Aorta (tissue), 5 donors: ENCODE results near the gene PHACTR3. TPM values are rescaled to one million over a fixed set of nuclear protein-coding genes. Genes with fewer than 3 reads are reported as not detected.

ENCODE experiments used
- ATAC-seq: fragments of 200-7000 bp; cut with Tn5 transposase; one replicate; pipeline ENCODE4 v1.9.1; 2022; ENCODE audit warnings: moderate library complexity; ENCODE audit not compliant: low FRiP score
- DNase-seq, 2 donors: peaks; one replicate each; pipeline ENCODE4 v3.0.0-alpha.2; 2020
- H3K27ac ChIP-seq, 2 donors: one replicate each; pipeline ENCODE4 v1.5.1; 2013; ENCODE audit warnings: low read length in 2 of 2, mild to moderate bottlenecking in 2 of 2, moderate library complexity in 2 of 2, control low read depth in 1 of 2, inconsistent platforms in 1 of 2, low read depth in 1 of 2
- H3K27me3 ChIP-seq, 2 donors: one replicate each; pipeline ENCODE4 v1.6.1; 2013; ENCODE audit warnings: control low read depth in 1 of 2, low read length in 1 of 2, mild to moderate bottlenecking in 1 of 2, moderate library complexity in 1 of 2; ENCODE audit not compliant: insufficient read depth in 2 of 2, control insufficient read depth in 1 of 2
- H3K36me3 ChIP-seq, 2 donors: one replicate each; pipeline ENCODE4 v1.6.1; 2013; ENCODE audit warnings: control low read depth in 1 of 2, low read length in 1 of 2, mild to moderate bottlenecking in 1 of 2; ENCODE audit not compliant: insufficient read depth in 2 of 2, control insufficient read depth in 1 of 2
- H3K4me1 ChIP-seq, 2 donors: one replicate each; pipeline ENCODE4 v1.6.1; 2013; ENCODE audit warnings: low read length in 2 of 2, control low read depth in 1 of 2, mild to moderate bottlenecking in 1 of 2, moderate library complexity in 1 of 2; ENCODE audit not compliant: insufficient read depth in 2 of 2, control insufficient read depth in 1 of 2
- H3K4me3 ChIP-seq, 2 donors: one replicate each; pipeline ENCODE4 v1.5.1; 2013; ENCODE audit warnings: low read length in 2 of 2, control low read depth in 1 of 2, mild to moderate bottlenecking in 1 of 2
- H3K9me3 ChIP-seq: one replicate; pipeline ENCODE4 v1.6.1; 2013; ENCODE audit warnings: mild to moderate bottlenecking, low read length; ENCODE audit not compliant: control insufficient read depth
- WGBS, 2 donors: extraction: QIAGEN DNeasy Blood & Tissue Kit; methylation state at CpG; one replicate each; pipeline ENCODE4 v1.1.7; 2013; 5-methylcytosine and 5-hydroxymethylcytosine counted together
- intact Hi-C, 2 donors: fragments of 100-400 bp; cut with DNase I; formaldehyde crosslinking; loops; one replicate each; pipeline versions ENCODE4 v1.14.2 to v1.15.0; 2022
- polyA plus RNA-seq, 2 donors: library from polyadenylated mRNA; stranded (reverse); fragments of 200-250 nt; gene quantifications; one replicate each; pipeline ENCODE4 v1.2.3, GENCODE V29; 2013
- total RNA-seq, 2 donors: library from RNA; stranded (reverse); fragmentation: NEBNext Ultra II Directional; extraction: Animal tissue kit (Norgen Biotek cat#: 25700); gene quantifications; one replicate each; pipeline ENCODE4 v1.2.1, GENCODE V29; 2021
- donor health status: healthy with polysubstance abuse.
- donor health status: Bipolar disorder and iron deficiency.
- donor health status: DM: no; HTN: no; CAD: no.
- donor health status: DM: no; HTN: no; CAD: no.
- donor health status: DM: yes; HTN: yes; CAD: no.

Gene PHACTR3
- total and polyA plus RNA-seq, 4 donors = 0.16 to 0.27 TPM; not detected in 2

DNA sequence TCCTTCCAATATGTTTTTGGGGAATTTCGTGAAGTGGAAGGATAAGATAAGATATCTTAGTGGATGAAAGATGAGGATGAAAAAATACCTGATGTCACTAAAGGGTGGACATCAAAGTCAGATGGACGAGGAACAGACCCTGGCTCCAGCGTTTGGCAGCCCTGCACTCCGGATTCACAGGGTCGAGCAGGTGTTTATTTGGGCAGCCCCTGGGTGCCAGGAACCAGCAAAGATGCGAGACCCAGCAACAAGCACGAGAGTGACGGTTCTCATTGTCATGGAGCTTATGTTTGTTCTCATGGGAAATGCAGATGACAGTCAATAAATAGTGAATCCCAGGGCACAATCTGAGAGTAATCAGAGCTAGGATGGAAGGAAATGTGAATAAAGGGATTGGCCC, 131.1 kb downstream of the PHACTR3 start:
- intact Hi-C loops = no loop called here
- Histone ChIP-seq H3K9me3 (no peaks in the 10 kb centered on the region), H3K27me3 (no peaks in the 10 kb centered on the region), H3K36me3 (no peaks in the 10 kb centered on the region), H3K4me1 (no peaks in the 10 kb centered on the region), H3K4me3 (no peak overlapping the region), H3K27ac (no peak overlapping the region)
- 53 to 59% methylated on average over 8 of the region's 8 CpGs for WGBS, 2 donors
- peak; percentile 8 to 48 for DNase-seq
- ATAC-seq = no peak

GRCh38 chr20:59735917-59736316, 131.6 kb downstream of the PHACTR3 start:
- intact Hi-C loops = no loop called here
- Histone ChIP-seq H3K36me3 (no peaks in the 10 kb centered on the region), H3K9me3 (no peaks in the 10 kb centered on the region), H3K27ac (no peak overlapping the region), H3K4me1 (no peaks in the 10 kb centered on the region), H3K27me3 (no peaks in the 10 kb centered on the region), H3K4me3 (no peak overlapping the region)
- 79 to 82% methylated on average over 1 of the region's 1 CpG for WGBS, 2 donors
- ATAC-seq (no peak), DNase-seq (peak; percentile 12 to 45)

DNA sequence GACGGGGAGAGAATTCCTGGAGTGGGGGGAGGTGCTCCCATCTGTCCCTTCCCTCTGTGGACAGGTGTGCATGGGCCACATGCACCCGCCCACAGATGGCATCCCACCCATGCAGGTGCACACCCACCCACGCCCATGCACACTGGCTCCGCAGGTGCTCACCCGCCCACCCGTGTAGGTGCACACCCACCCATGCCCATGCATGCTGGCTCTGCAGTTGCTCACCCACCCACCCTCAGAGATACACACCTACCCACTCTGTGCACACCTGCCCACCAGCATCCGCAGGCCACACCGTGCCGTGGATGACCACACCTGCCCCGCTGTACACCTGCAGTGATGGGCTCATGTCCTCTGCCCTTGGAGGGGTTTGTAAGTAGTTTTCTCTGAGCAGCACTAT, 132.0 kb downstream of the PHACTR3 start:
- H3K27me3 ChIP-seq = no peaks in the 10 kb centered on the region
- H3K36me3 ChIP-seq = no peaks in the 10 kb centered on the region
- no peak overlapping the region for H3K27ac ChIP-seq
- H3K4me3 ChIP-seq = no peak overlapping the region
- DNase-seq (peak; percentile 23 to 56), ATAC-seq (no peak)
- WGBS, 2 donors = 82 to 87% methylated on average over 9 to 10 of the region's 10 CpGs
- H3K9me3 ChIP-seq = no peaks in the 10 kb centered on the region
- H3K4me1 ChIP-seq = no peaks in the 10 kb centered on the region
- intact Hi-C loops = no loop called here

DNA sequence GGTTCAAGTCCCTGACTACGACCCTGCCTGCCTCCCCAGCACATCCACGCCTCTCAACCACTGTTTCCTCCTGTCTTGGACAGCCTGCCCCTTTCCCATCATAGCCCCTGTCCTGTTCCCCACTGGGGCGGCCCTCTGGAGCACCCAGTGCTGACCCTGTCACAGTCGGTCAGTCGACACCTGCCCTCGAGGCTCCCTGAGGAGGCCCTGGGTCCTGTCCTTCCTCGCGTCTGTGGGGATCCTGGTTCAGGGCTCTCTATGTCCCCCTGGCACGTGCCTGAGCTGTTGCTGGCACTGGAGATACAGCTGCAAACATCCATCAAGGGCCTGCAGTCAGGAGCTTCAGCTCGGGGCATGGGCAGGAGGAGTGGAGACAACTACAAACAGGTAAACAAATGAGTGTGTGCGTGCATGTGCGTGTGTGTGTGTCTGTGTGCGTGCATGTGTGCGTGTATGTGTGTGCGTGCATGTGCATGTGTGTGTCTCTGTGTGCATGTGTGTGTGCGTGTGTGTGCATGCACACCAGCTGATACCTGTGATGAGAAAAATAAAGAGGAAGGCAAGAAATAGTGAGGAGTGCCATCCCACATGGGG, 132.8 kb downstream of the PHACTR3 start:
- no peak overlapping the region for H3K27ac ChIP-seq
- H3K9me3 ChIP-seq = no peaks in the 10 kb centered on the region
- no peaks in the 10 kb centered on the region for H3K27me3 ChIP-seq
- ATAC-seq (peak; percentile 56), DNase-seq (peak; percentile 21 to 32)
- no peaks in the 10 kb centered on the region for H3K4me1 ChIP-seq
- H3K4me3 ChIP-seq = no peak overlapping the region
- no peaks in the 10 kb centered on the region for H3K36me3 ChIP-seq
- intact Hi-C loops = no loop called here
- 69 to 72% methylated on average over 16 of the region's 16 CpGs for WGBS, 2 donors

DNA sequence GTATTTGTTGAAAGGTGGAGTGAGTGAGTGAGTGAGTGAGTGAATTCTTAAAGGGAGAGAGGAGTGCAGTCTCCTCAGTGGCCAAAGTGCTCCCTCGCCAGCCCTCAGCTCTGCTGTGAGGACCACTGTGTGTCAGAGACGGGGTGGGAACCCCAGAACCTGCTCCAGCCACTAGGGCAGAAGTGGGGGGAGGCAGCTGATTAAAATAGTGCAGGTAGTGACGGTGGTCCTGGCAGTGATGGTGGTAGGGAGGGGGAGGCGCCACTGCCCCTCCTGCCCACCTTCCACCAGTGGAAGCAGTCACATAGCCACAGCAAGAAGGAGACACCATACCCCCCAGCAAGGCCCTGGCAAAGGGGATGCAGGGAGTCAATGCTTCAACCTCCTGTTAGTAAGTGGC, 133.5 kb downstream of the PHACTR3 start:
- no peaks in the 10 kb centered on the region for H3K27me3 ChIP-seq
- intact Hi-C loops = no loop called here
- DNase-seq = peak; percentile 29 to 36

GRCh38 chr20:59738851-59739250, 134.5 kb downstream of the PHACTR3 start:
- peak; percentile 12 to 30 for DNase-seq
- Histone ChIP-seq H3K36me3 (no peaks in the 10 kb centered on the region), H3K27ac (no peak overlapping the region), H3K9me3 (no peaks in the 10 kb centered on the region), H3K4me3 (no peak overlapping the region), H3K4me1 (no peaks in the 10 kb centered on the region), H3K27me3 (no peaks in the 10 kb centered on the region)
- intact Hi-C loops = no loop called here
- no peak for ATAC-seq
- WGBS, 2 donors = 60 to 63% methylated on average over 4 of the region's 4 CpGs

More for the DNA sequence above, 133.5 kb downstream of the PHACTR3 start:
- H3K4me1 ChIP-seq = no peaks in the 10 kb centered on the region
- WGBS, 2 donors = 74 to 75% methylated on average over 4 of the region's 4 CpGs
- H3K27ac ChIP-seq = no peak overlapping the region
- no peaks in the 10 kb centered on the region for H3K9me3 ChIP-seq
- H3K36me3 ChIP-seq = no peaks in the 10 kb centered on the region
- no peak for ATAC-seq
- no peak overlapping the region for H3K4me3 ChIP-seq

DNA sequence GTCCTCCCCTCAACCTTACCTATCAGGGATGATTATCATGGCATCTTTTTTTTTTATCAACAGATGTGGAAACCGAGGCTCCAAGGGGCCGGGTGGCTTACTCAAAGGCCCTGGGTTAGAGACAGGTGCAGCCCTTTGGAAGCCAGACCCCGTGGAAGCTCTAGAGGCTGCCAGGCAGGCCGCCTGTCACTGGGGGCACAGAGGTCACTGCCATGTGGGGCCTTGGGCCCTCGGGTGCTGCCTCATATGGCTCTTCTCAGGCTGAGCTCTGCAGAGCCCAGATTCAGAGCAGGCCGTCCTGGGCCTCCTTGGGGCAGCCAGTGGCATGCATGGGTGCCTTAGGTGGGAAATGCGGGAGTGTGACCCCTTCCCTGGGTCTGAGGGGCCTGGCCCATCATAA, 136.3 kb downstream of the PHACTR3 start:
- peak; percentile 23 to 33 for DNase-seq
- intact Hi-C loops = no loop called here
- no peaks in the 10 kb centered on the region for H3K4me1 ChIP-seq

GRCh38 chr20:59741073-59741472, 136.7 kb downstream of the PHACTR3 start:
- 91 to 93% methylated on average over 12 of the region's 12 CpGs for WGBS, 2 donors
- no peak overlapping the region for H3K27ac ChIP-seq
- no peaks in the 10 kb centered on the region for H3K4me1 ChIP-seq
- H3K4me3 ChIP-seq = no peak overlapping the region
- intact Hi-C loops = no loop called here
- no peaks in the 10 kb centered on the region for H3K9me3 ChIP-seq
- H3K36me3 ChIP-seq = no peaks in the 10 kb centered on the region
- ATAC-seq (no peak), DNase-seq (no peak)
- no peaks in the 10 kb centered on the region for H3K27me3 ChIP-seq

More for the DNA sequence above, 136.3 kb downstream of the PHACTR3 start:
- H3K27me3 ChIP-seq = no peaks in the 10 kb centered on the region
- 88 to 89% methylated on average over 7 of the region's 7 CpGs for whole genome bisulfite sequencing, 2 donors
- no peaks in the 10 kb centered on the region for H3K36me3 ChIP-seq
- no peaks in the 10 kb centered on the region for H3K9me3 ChIP-seq
- no peak overlapping the region for H3K27ac ChIP-seq
- ATAC-seq = no peak
- H3K4me3 ChIP-seq = no peak overlapping the region

DNA sequence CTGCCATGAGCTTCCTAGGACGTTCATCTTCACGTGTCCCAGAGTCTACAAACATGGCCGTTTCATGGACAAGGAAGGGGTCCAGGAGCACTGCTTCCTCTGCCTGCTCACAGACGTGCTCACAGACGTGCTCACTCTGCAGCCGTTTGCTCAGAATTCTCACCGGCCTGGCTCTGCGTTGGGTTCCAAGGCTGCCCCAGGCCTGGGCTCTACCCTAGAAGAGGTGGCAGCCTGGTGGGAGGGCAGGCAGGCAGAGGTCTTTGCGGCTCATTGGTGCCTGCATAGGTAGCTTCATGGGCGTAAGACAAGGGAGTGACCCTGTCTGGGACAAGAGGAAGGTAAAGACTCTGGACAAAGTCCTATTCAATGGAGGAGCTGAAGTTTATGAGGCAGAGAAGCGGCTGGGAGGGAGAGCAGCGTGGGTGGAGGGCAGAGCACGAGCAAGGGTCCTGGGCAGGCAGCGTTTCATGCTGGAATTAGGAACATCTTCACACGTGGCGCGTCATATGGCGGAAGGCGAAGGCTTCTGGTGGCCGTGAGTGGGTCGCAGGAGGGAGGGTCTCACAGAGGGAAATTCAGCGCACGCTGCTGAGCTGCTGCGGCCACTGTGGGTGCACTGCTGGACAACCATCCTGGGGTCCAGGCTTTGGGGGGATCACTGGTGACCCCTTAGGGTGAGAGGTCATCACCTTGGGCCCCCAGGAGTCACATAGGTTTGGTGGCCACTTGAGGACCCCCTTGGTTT, 138.2 kb downstream of the PHACTR3 start:
- no peaks in the 10 kb centered on the region for H3K36me3 ChIP-seq
- ATAC-seq (no peak), DNase-seq (no peak)

More for the DNA sequence above, 138.2 kb downstream of the PHACTR3 start:
- H3K4me3 ChIP-seq = no peak overlapping the region
- H3K27ac ChIP-seq = no peak overlapping the region
- intact Hi-C loops = no loop called here
- no peaks in the 10 kb centered on the region for H3K4me1 ChIP-seq
- 91 to 92% methylated on average over 24 of the region's 24 CpGs for WGBS, 2 donors
- no peaks in the 10 kb centered on the region for H3K9me3 ChIP-seq
- no peaks in the 10 kb centered on the region for H3K27me3 ChIP-seq
